GM18870 (cell line): ENCODE measurements around the gene SLC26A4.
A peak's percentile ranks its signal among the peaks of the same experiment; 100 is the strongest.
"Not testable (repeated sequence)": the region's sequence is repeated elsewhere in the genome, so short reads cannot be mapped to it uniquely, and the experiment has no call there.

Source experiments
- ATAC-seq: cut with Tn5 transposase; IDR thresholded peaks from one replicate; pipeline ENCODE4 v1.9.1; 2021; ENCODE audit warnings: moderate library complexity; ENCODE audit not compliant: unreplicated experiment

The SLC26A4 gene

GRCh38 chr7:107660381-107661080 lies at the start of gene SLC26A4:
Gene SLC26A4 (plus strand): TSS chr7:107660828. CDS start chr7:107661642, 814 bp downstream.
- no peak for ATAC-seq

GRCh38 chr7:107613439-107613838 lies 47.2 kb upstream of the SLC26A4 start:
- ATAC-seq: no peak

GRCh38 chr7:107613948-107614347 lies 46.7 kb upstream of the SLC26A4 start:
- no peak for ATAC-seq

GRCh38 chr7:107614425-107614824 lies 46.2 kb upstream of the SLC26A4 start:
- no peak for ATAC-seq

- ATAC-seq: no peak
Measured at GRCh38 chr7:107615910-107616680, 44.5 kb upstream of the SLC26A4 start.

GRCh38 chr7:107622429-107622828 lies 38.2 kb upstream of the SLC26A4 start:
- ATAC-seq: no peak

- ATAC-seq: no peak
Measured at GRCh38 chr7:107622894-107623293, 37.7 kb upstream of the SLC26A4 start.

GRCh38 chr7:107627002-107627401 lies 33.6 kb upstream of the SLC26A4 start:
- ATAC-seq: no peak

- ATAC-seq: no peak
Measured at GRCh38 chr7:107628461-107629064, 32.1 kb upstream of the SLC26A4 start.

- no peak for ATAC-seq
Measured at GRCh38 chr7:107630342-107630741, 30.3 kb upstream of the SLC26A4 start.

- ATAC-seq: no peak
Measured at GRCh38 chr7:107631588-107632491, 28.8 kb upstream of the SLC26A4 start.

GRCh38 chr7:107632492-107632865 lies 28.1 kb upstream of the SLC26A4 start:
- no peak for ATAC-seq

- peak; percentile 97 for ATAC-seq
Measured at GRCh38 chr7:107638594-107638993, 22.0 kb upstream of the SLC26A4 start.

- ATAC-seq: not testable (repeated sequence)
Measured at GRCh38 chr7:107639070-107639469, 21.6 kb upstream of the SLC26A4 start.

- ATAC-seq: no peak
Measured at GRCh38 chr7:107641676-107642075, 19.0 kb upstream of the SLC26A4 start.

GRCh38 chr7:107642501-107642900 lies 18.1 kb upstream of the SLC26A4 start:
- no peak for ATAC-seq

GRCh38 chr7:107643407-107643806 lies 17.2 kb upstream of the SLC26A4 start:
- no peak for ATAC-seq

GRCh38 chr7:107643938-107644308 lies 16.7 kb upstream of the SLC26A4 start:
- ATAC-seq: no peak

- no peak for ATAC-seq
Measured at GRCh38 chr7:107644309-107644974, 16.2 kb upstream of the SLC26A4 start.

- ATAC-seq: no peak
Measured at GRCh38 chr7:107652642-107653041, 8.0 kb upstream of the SLC26A4 start.
